Kidney (tissue), 14 donors: Measurements from ENCODE around the gene GPR157. TPM values are rescaled to one million over a fixed set of nuclear protein-coding genes. Genes with fewer than 3 reads are reported as not detected.

ENCODE experiments used
- DNase-seq, 5 donors: peaks; one replicate each; pipeline ENCODE4 v3.0.0-alpha.2; 2013 to 2020
- FAIRE-seq: peaks from 2 replicates; lab custom pipeline; 2012; peaks lifted over from hg19 to GRCh38; lab: Jason Lieb, UNC
- H3K27ac ChIP-seq, 2 donors: one replicate each; pipeline ENCODE4 v1.7.0; 2013; ENCODE audit warnings: low read depth in 2 of 2, low read length in 2 of 2, inconsistent platforms in 1 of 2
- H3K27me3 ChIP-seq: one replicate; pipeline ENCODE4 v1.7.1; 2013; ENCODE audit warnings: low read length, inconsistent platforms; ENCODE audit not compliant: control insufficient read depth, insufficient read depth
- H3K36me3 ChIP-seq, 3 donors: one replicate each; pipeline versions ENCODE4 v1.7.0 to v1.7.1; 2013; ENCODE audit warnings: low read length in 3 of 3, control low read depth in 1 of 3, inconsistent platforms in 1 of 3; ENCODE audit not compliant: insufficient read depth in 3 of 3, control insufficient read depth in 2 of 3
- H3K4me1 ChIP-seq, 3 donors: one replicate each; pipeline versions ENCODE4 v1.7.0 to v1.7.1; 2013; ENCODE audit warnings: low read length in 3 of 3, inconsistent platforms in 1 of 3, low read depth in 1 of 3; ENCODE audit not compliant: control insufficient read depth in 2 of 3, insufficient read depth in 2 of 3
- H3K4me3 ChIP-seq, 3 donors: one replicate each; pipeline versions ENCODE4 v1.7.0 to v1.8.1; 2013; ENCODE audit warnings: low read length in 3 of 3, control low read depth in 1 of 3, inconsistent platforms in 1 of 3
- H3K9ac ChIP-seq, 3 donors: one replicate each; pipeline versions ENCODE4 v1.7.0 to v1.7.1; 2013; ENCODE audit warnings: low read length in 3 of 3, control low read depth in 1 of 3, inconsistent platforms in 1 of 3
- H3K9me3 ChIP-seq, 3 donors: one replicate each; pipeline versions ENCODE4 v1.7.0 to v1.7.1; 2013; ENCODE audit warnings: low read length in 3 of 3, control low read depth in 1 of 3, inconsistent platforms in 1 of 3; ENCODE audit not compliant: control insufficient read depth in 2 of 3, insufficient read depth in 1 of 3
- CTCF ChIP-seq: IDR thresholded peaks from 3 replicates; pipeline ENCODE4 v1.5.1; 2012; ENCODE audit warnings: mild to moderate bottlenecking, moderate library complexity, borderline replicate concordance; ENCODE audit not compliant: insufficient read depth; ENCODE audit errors: extremely low read depth
- intact Hi-C: fragments of 100-400 bp; cut with DNase I; formaldehyde crosslinking; loops from one replicate; pipeline ENCODE4 v1.11.1; 2022
- polyA plus RNA-seq: library from polyadenylated mRNA; stranded (reverse); fragments of 350-450 nt; fragmentation: Illumina TruSeq; extraction: RNeasy Lipid Tissue Mini Kit (QIAGEN cat#74804); gene quantifications from one replicate; pipeline ENCODE4 v1.2.3, GENCODE V29; 2014; ENCODE audit warnings: low read depth, low replicate concordance; ENCODE audit not compliant: insufficient read depth
- total RNA-seq: library from RNA; stranded (reverse); fragmentation: NEBNext Ultra II Directional; extraction: Animal tissue kit (Norgen Biotek cat#: 25700); gene quantifications from one replicate; pipeline ENCODE4 v1.2.1, GENCODE V29; 2021
- donor health status: control.
- donor health status: control.
- donor health status: control.
- donor health status: control.
- donor health status: control.
- donor health status: DM: yes; HTN: yes; CAD: no.
- donor health status: Normal renal cell carcinoma (clear cell type).

The GPR157 gene
- total and polyA plus RNA-seq, 2 donors from 2014 or later = 3.2 to 9.1 TPM

DNA sequence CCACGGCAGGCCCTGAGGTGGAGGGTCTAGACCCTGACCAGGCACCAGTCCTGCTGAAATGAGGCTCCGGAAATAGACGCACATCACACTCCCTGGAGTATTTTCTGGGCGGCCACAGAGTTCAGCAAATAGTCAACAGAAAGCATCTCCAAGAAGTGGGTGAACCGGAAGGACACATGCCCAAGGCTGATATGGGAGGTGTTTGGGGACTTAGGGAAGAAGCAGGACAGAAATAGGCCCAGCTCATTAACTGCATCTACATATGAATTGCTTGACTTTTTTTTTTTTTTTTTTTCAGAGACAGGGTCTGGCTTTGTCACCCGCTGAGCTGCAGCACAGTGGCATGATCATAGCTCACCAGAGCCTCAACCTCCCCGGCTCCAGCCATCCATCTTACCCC lies 36.5 kb upstream of the GPR157 start:
- H3K4me3 ChIP-seq = no peak overlapping the region
- H3K9me3 ChIP-seq = no peaks in the 10 kb centered on the region
- H3K36me3 ChIP-seq = no peaks in the 10 kb centered on the region
- no peak overlapping the region for H3K27ac ChIP-seq
- H3K9ac ChIP-seq = no peak overlapping the region
- no peaks in the 10 kb centered on the region for H3K27me3 ChIP-seq
- H3K4me1 ChIP-seq = peaks cover 0 to 10% (median 10%) of the 10 kb centered on the region in 3 donors
- TF ChIP-seq CTCF = no peak
- FAIRE-seq (no peak), DNase-seq (peak in 1 of 5 donors; percentile 12)
- intact Hi-C loops = no loop called here

DNA sequence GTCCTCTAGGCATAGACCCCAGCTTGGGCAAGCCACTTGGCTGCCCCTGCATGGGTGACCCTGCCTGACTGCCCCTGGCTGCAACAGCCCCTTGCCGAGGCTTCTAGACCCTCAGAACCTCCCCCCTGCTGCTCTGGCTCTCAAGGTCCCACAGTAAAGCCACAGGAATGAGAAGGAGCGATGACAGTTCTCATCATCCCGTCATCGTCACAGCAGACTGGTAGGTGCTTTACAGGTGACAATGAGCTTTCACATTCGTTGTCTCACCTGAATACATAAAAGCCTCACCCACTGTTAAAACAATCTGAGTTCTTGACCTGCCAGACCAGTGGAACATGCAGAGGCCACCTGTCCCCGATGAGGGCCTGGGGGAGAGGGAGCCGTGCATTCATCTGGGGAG lies 36.0 kb upstream of the GPR157 start:
- FAIRE-seq (no peak), DNase-seq (no peak)
- no peak for TF ChIP-seq CTCF
- intact Hi-C loops = no loop called here
- Histone ChIP-seq H3K9ac (no peak overlapping the region), H3K9me3 (no peaks in the 10 kb centered on the region), H3K4me1 (peaks cover 0 to 10% (median 10%) of the 10 kb centered on the region in 3 donors), H3K4me3 (no peak overlapping the region), H3K36me3 (no peaks in the 10 kb centered on the region), H3K27me3 (no peaks in the 10 kb centered on the region), H3K27ac (no peak overlapping the region)

- H3K27ac ChIP-seq = no peak overlapping the region
Measured at GRCh38 chr1:9164532-9164900, 35.6 kb upstream of the GPR157 start.

More at GRCh38 chr1:9164532-9164900, 35.6 kb upstream of the GPR157 start:
- no peak for TF ChIP-seq CTCF
- Histone ChIP-seq H3K9ac (no peak overlapping the region), H3K36me3 (no peaks in the 10 kb centered on the region), H3K4me1 (peaks cover 0 to 10% (median 10%) of the 10 kb centered on the region in 3 donors), H3K4me3 (no peak overlapping the region), H3K9me3 (no peaks in the 10 kb centered on the region), H3K27me3 (no peaks in the 10 kb centered on the region)
- intact Hi-C loops = no loop called here
- DNase-seq (peak in 1 of 5 donors; percentile 35), FAIRE-seq (no peak)
